ENCODE data around the gene ZNF580.

DNA sequence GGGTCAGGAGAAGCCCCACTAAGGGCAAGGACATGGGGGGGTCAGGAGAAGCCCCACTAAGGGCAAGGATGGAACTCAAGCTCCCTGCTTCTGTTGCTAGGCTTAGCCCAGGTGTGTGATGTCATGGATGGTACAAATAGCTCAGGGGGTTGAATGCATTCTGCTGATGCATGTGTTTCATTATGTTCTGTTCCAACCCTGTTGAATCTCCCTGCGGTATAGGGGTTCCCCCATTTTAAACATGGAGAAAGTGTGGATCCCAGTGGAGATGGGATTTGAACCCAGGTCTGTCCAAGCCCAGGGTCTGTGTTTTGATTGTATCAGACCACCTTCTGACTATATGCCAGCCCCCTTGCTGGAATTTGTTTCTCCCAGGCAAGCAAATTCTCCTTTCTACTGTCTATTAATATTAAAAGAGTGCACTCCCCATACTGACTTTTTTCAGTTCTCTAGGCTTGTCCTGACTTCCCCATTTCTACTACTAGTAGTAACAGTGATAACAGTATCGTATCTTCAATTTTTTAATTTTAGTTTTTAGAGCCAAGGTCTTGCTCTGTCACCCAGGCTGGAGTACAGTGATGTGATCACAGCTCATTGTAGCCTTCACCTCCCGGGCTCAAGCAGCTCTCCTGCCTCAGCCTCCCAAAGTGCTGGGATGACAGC, 28.7 kb upstream of the ZNF580 start:
- TF ChIP-seq, protein P1, sequence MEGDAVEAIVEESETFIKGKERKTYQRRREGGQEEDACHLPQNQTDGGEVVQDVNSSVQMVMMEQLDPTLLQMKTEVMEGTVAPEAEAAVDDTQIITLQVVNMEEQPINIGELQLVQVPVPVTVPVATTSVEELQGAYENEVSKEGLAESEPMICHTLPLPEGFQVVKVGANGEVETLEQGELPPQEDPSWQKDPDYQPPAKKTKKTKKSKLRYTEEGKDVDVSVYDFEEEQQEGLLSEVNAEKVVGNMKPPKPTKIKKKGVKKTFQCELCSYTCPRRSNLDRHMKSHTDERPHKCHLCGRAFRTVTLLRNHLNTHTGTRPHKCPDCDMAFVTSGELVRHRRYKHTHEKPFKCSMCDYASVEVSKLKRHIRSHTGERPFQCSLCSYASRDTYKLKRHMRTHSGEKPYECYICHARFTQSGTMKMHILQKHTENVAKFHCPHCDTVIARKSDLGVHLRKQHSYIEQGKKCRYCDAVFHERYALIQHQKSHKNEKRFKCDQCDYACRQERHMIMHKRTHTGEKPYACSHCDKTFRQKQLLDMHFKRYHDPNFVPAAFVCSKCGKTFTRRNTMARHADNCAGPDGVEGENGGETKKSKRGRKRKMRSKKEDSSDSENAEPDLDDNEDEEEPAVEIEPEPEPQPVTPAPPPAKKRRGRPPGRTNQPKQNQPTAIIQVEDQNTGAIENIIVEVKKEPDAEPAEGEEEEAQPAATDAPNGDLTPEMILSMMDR (IDR thresholded peaks at IDR 0.05): no peak
- TF ChIP-seq ZNF121 (CRISPR knock-in tag; IDR thresholded peaks at IDR 0.05) (no peak), SMAD4 (CRISPR knock-in tag; IDR thresholded peaks at IDR 0.05) (no peak), TCF7 (CRISPR knock-in tag; IDR thresholded peaks at IDR 0.05; ENCODE audit: low read depth) (no peak), ZNF232 (CRISPR knock-in tag; IDR thresholded peaks at IDR 0.05) (no peak), NFYB (CRISPR knock-in tag; conservative IDR thresholded peaks at IDR 0.05; ENCODE audit: low read depth) (no peak), NFE2L1 (CRISPR knock-in tag; IDR thresholded peaks at IDR 0.05) (no peak), CBFB (CRISPR knock-in tag; IDR thresholded peaks at IDR 0.05; ENCODE audit: low read depth) (no peak)
- TF ChIP-seq, protein P2, sequence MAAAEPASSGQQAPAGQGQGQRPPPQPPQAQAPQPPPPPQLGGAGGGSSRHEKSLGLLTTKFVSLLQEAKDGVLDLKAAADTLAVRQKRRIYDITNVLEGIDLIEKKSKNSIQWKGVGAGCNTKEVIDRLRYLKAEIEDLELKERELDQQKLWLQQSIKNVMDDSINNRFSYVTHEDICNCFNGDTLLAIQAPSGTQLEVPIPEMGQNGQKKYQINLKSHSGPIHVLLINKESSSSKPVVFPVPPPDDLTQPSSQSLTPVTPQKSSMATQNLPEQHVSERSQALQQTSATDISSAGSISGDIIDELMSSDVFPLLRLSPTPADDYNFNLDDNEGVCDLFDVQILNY (CRISPR knock-in tag; IDR thresholded peaks at IDR 0.05): no peak
- TF ChIP-seq, protein P3, sequence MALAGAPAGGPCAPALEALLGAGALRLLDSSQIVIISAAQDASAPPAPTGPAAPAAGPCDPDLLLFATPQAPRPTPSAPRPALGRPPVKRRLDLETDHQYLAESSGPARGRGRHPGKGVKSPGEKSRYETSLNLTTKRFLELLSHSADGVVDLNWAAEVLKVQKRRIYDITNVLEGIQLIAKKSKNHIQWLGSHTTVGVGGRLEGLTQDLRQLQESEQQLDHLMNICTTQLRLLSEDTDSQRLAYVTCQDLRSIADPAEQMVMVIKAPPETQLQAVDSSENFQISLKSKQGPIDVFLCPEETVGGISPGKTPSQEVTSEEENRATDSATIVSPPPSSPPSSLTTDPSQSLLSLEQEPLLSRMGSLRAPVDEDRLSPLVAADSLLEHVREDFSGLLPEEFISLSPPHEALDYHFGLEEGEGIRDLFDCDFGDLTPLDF (CRISPR knock-in tag; IDR thresholded peaks at IDR 0.05): no peak

Measured in WTC11 (cell line).